DND-41 (cell line): ENCODE results near the gene TCF23.
"Not testable (repeated sequence)": the region's sequence is repeated elsewhere in the genome, so short reads cannot be mapped to it uniquely, and the experiment has no call there.

ENCODE experiments used
- ATAC-seq: fragments of 200-7000 bp; cut with Tn5 transposase; 3 replicates; pipeline ENCODE4 v1.9.1; 2021; ENCODE audit warnings: low read depth; ENCODE audit not compliant: insufficient read depth
- DNase-seq: peaks from one replicate; pipeline ENCODE4 v3.0.0-alpha.2; 2020
- H2AFZ ChIP-seq: 2 replicates; pipeline ENCODE4 v1.6.0; 2012; ENCODE audit warnings: low read depth, low read length
- H3K27ac ChIP-seq: 2 replicates; pipeline ENCODE4 v1.5.1; 2012; ENCODE audit warnings: low read length, inconsistent platforms
- H3K27me3 ChIP-seq: fragments of 200-600 bp; sonication (generic); 2 replicates; pipeline ENCODE4 v1.6.0; 2012; ENCODE audit warnings: low read length, mild to moderate bottlenecking, inconsistent platforms; ENCODE audit not compliant: insufficient read depth, poor library complexity
- H3K36me3 ChIP-seq: 2 replicates; pipeline ENCODE4 v1.5.1; 2012; ENCODE audit warnings: low read length, inconsistent platforms; ENCODE audit not compliant: insufficient read depth
- H3K4me1 ChIP-seq: 2 replicates; pipeline ENCODE4 v1.5.1; 2012; ENCODE audit warnings: mild to moderate bottlenecking, low read length; ENCODE audit not compliant: insufficient read depth
- H3K4me2 ChIP-seq: 2 replicates; pipeline ENCODE4 v1.6.0; 2012; ENCODE audit warnings: mild to moderate bottlenecking, moderate library complexity, low read length, inconsistent platforms; ENCODE audit not compliant: insufficient read depth
- H3K4me3 ChIP-seq, 2 experiments: fragments of 200-600 bp in 1 of 2; shearing (Covaris generic) in 1 of 2; 2 replicates each; pipeline ENCODE4 v1.5.1; 2012 to 2016; ENCODE audit warnings: inconsistent platforms in 2 of 2, low read length in 2 of 2, mild to moderate bottlenecking in 2 of 2, low read depth in 1 of 2, moderate library complexity in 1 of 2
- H3K79me2 ChIP-seq: 2 replicates; pipeline ENCODE4 v1.6.0; 2012; ENCODE audit warnings: low read length, inconsistent platforms; ENCODE audit not compliant: insufficient read depth
- H3K9ac ChIP-seq: 2 replicates; pipeline ENCODE4 v1.6.0; 2012; ENCODE audit warnings: low read depth, mild to moderate bottlenecking, inconsistent platforms, low read length, moderate library complexity
- H3K9me3 ChIP-seq: 2 replicates; pipeline ENCODE4 v1.5.1; 2012; ENCODE audit warnings: low read length, moderate library complexity, mild to moderate bottlenecking, inconsistent platforms; ENCODE audit not compliant: insufficient read depth, severe bottlenecking
- H4K20me1 ChIP-seq: 2 replicates; pipeline ENCODE4 v1.6.0; 2012; ENCODE audit warnings: low read length; ENCODE audit not compliant: insufficient read depth
- CTCF ChIP-seq: IDR thresholded peaks from 2 replicates; pipeline ENCODE4 v1.5.1; 2012; ENCODE audit warnings: borderline replicate concordance, low read length, moderate library complexity, mild to moderate bottlenecking; ENCODE audit not compliant: poor library complexity, severe bottlenecking; ENCODE audit errors: extremely low read depth
- EZH2 ChIP-seq: IDR thresholded peaks from 3 replicates; pipeline ENCODE4 v1.6.1; 2012; ENCODE audit warnings: borderline replicate concordance, low read depth, mild to moderate bottlenecking, moderate library complexity, low read length, inconsistent platforms; ENCODE audit not compliant: severe bottlenecking

Gene TCF23

GRCh38 chr2:27171351-27171848 is 22.6 kb downstream of the TCF23 start:
- Histone ChIP-seq H3K36me3 (no peaks in the 10 kb centered on the region), H3K27ac (no peak overlapping the region), H4K20me1 (no peaks in the 10 kb centered on the region), H3K4me2 (no peak overlapping the region), H3K4me3 (no peak overlapping the region), H3K9ac (no peak overlapping the region), H3K79me2 (no peaks in the 10 kb centered on the region), H3K4me1 (peaks cover 4% of the 10 kb centered on the region), H3K9me3 (no peaks in the 10 kb centered on the region), H3K27me3 (peaks cover 26% of the 10 kb centered on the region), H2AFZ (no peak overlapping the region)
- DNase-seq (no peak), ATAC-seq (no peak)
- TF ChIP-seq EZH2 = no peak
- no peak for TF ChIP-seq CTCF

- Histone ChIP-seq H3K27ac (no peak overlapping the region), H3K9ac (no peak overlapping the region), H3K4me3 (no peak overlapping the region), H3K27me3 (peaks cover 32% of the 10 kb centered on the region), H3K79me2 (no peaks in the 10 kb centered on the region), H2AFZ (no peak overlapping the region), H3K4me2 (no peak overlapping the region), H4K20me1 (no peaks in the 10 kb centered on the region), H3K9me3 (no peaks in the 10 kb centered on the region), H3K36me3 (no peaks in the 10 kb centered on the region), H3K4me1 (peaks cover 4% of the 10 kb centered on the region)
- no peak for TF ChIP-seq EZH2
- no peak for TF ChIP-seq CTCF
- no peak for DNase-seq
- ATAC-seq = no peak
Observed at GRCh38 chr2:27174638-27175037, 25.8 kb downstream of the TCF23 start.

- no peak overlapping the region for H3K9ac ChIP-seq
- no peak for DNase-seq
- peaks cover 28% of the 10 kb centered on the region for H3K27me3 ChIP-seq
- H2AFZ ChIP-seq = no peak overlapping the region
- no peak overlapping the region for H3K4me2 ChIP-seq
- H3K9me3 ChIP-seq = no peaks in the 10 kb centered on the region
- H3K36me3 ChIP-seq = no peaks in the 10 kb centered on the region
- no peak for ATAC-seq
- H3K4me1 ChIP-seq = no peaks in the 10 kb centered on the region
- H3K79me2 ChIP-seq = no peaks in the 10 kb centered on the region
- TF ChIP-seq CTCF = no peak
- TF ChIP-seq EZH2 = no peak
- H3K27ac ChIP-seq = no peak overlapping the region
- H4K20me1 ChIP-seq = no peaks in the 10 kb centered on the region
- no peak overlapping the region for H3K4me3 ChIP-seq
Observed at GRCh38 chr2:27175330-27175729, 26.5 kb downstream of the TCF23 start.

GRCh38 chr2:27175781-27176180 is 27.0 kb downstream of the TCF23 start:
- H3K36me3 ChIP-seq, H3K4me1 ChIP-seq, H3K9me3 ChIP-seq, H3K79me2 ChIP-seq, H3K9ac ChIP-seq, ATAC-seq, H3K4me2 ChIP-seq, H4K20me1 ChIP-seq, H3K4me3 ChIP-seq, DNase-seq, H2AFZ ChIP-seq, H3K27ac ChIP-seq: not testable (repeated sequence)
- H3K27me3 ChIP-seq = peaks cover 25% of the 10 kb centered on the region
